Measurements from ENCODE around the gene SKOR1. TPM values are rescaled to one million over a fixed set of nuclear protein-coding genes. Genes with fewer than 3 reads are reported as not detected.

Gene SKOR1
- total and polyA plus RNA-seq, 2 of the 13 experiments (the other 11 are each of a cell fraction or from before 2014, with no cell fraction given) = 0.09 to 0.11 TPM

DNA sequence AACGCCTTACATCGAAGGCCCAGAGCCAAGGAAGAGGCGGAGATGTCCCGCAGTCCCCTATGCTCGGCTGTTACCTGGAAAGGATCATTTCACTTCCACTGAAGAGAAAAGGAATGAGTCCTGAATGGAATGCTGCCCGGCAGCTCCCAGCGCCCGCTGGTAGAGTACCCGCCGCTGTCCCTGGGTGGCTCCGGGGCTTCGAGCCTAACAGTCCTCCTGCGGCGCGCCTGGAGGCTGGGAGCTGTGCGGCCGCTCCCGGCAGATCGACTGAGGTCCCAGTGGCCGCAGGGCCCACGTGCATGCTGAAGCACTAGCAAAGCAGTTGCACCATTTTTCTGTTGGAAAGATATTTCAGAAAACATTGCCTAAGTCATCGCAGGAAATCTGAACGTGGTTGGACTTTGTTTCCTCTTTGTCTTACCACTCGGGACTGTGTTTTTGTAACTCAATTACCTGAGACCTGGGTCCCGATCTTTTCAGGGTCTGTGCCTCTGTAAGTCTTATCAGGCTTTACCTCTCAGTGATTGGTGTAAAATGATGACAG lies 13.6 kb downstream of the SKOR1 start (continued):
- TF ChIP-seq, protein P1, sequence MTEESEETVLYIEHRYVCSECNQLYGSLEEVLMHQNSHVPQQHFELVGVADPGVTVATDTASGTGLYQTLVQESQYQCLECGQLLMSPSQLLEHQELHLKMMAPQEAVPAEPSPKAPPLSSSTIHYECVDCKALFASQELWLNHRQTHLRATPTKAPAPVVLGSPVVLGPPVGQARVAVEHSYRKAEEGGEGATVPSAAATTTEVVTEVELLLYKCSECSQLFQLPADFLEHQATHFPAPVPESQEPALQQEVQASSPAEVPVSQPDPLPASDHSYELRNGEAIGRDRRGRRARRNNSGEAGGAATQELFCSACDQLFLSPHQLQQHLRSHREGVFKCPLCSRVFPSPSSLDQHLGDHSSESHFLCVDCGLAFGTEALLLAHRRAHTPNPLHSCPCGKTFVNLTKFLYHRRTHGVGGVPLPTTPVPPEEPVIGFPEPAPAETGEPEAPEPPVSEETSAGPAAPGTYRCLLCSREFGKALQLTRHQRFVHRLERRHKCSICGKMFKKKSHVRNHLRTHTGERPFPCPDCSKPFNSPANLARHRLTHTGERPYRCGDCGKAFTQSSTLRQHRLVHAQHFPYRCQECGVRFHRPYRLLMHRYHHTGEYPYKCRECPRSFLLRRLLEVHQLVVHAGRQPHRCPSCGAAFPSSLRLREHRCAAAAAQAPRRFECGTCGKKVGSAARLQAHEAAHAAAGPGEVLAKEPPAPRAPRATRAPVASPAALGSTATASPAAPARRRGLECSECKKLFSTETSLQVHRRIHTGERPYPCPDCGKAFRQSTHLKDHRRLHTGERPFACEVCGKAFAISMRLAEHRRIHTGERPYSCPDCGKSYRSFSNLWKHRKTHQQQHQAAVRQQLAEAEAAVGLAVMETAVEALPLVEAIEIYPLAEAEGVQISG (CRISPR knock-in tag; IDR thresholded peaks at IDR 0.05) = peak; percentile 42; the same call in 1 of the 2 replicates
- TF ChIP-seq, protein P2, sequence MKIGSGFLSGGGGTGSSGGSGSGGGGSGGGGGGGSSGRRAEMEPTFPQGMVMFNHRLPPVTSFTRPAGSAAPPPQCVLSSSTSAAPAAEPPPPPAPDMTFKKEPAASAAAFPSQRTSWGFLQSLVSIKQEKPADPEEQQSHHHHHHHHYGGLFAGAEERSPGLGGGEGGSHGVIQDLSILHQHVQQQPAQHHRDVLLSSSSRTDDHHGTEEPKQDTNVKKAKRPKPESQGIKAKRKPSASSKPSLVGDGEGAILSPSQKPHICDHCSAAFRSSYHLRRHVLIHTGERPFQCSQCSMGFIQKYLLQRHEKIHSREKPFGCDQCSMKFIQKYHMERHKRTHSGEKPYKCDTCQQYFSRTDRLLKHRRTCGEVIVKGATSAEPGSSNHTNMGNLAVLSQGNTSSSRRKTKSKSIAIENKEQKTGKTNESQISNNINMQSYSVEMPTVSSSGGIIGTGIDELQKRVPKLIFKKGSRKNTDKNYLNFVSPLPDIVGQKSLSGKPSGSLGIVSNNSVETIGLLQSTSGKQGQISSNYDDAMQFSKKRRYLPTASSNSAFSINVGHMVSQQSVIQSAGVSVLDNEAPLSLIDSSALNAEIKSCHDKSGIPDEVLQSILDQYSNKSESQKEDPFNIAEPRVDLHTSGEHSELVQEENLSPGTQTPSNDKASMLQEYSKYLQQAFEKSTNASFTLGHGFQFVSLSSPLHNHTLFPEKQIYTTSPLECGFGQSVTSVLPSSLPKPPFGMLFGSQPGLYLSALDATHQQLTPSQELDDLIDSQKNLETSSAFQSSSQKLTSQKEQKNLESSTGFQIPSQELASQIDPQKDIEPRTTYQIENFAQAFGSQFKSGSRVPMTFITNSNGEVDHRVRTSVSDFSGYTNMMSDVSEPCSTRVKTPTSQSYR (CRISPR knock-in tag; IDR thresholded peaks at IDR 0.05; ENCODE audit: borderline replicate concordance) = 0 out of 2 replicates have a peak, but pooled peaks have one; percentile 32
- TF ChIP-seq ZMAT3 (CRISPR knock-in tag; conservative IDR thresholded peaks at IDR 0.05) (no peak), ZNF562 (CRISPR knock-in tag; IDR thresholded peaks at IDR 0.05; ENCODE audit: borderline replicate concordance) (0 out of 2 replicates have a peak, but pooled peaks have one; percentile 21), ZNF747 (CRISPR knock-in tag; IDR thresholded peaks at IDR 0.05; ENCODE audit: borderline replicate concordance) (0 out of 2 replicates have a peak, but pooled peaks have one; percentile 47), ZNF746 (CRISPR knock-in tag; IDR thresholded peaks at IDR 0.05) (no peak; the same call in 1 of the 2 replicates), TGIF2 (CRISPR knock-in tag; IDR thresholded peaks at IDR 0.05) (peak; percentile 28; the same call in 1 of the 2 replicates), SUZ12 (IDR thresholded peaks at IDR 0.05; ENCODE audit: low read depth, low read length) (no peak), ZMYM4 (CRISPR knock-in tag; IDR thresholded peaks at IDR 0.05) (0 out of 2 replicates have a peak, but pooled peaks have one; percentile 26), ZNF292 (CRISPR knock-in tag; IDR thresholded peaks at IDR 0.05; ENCODE audit: borderline replicate concordance, low read depth) (peak; percentile 50; the same call in 1 of the 2 replicates)
- TF ChIP-seq, protein P3, sequence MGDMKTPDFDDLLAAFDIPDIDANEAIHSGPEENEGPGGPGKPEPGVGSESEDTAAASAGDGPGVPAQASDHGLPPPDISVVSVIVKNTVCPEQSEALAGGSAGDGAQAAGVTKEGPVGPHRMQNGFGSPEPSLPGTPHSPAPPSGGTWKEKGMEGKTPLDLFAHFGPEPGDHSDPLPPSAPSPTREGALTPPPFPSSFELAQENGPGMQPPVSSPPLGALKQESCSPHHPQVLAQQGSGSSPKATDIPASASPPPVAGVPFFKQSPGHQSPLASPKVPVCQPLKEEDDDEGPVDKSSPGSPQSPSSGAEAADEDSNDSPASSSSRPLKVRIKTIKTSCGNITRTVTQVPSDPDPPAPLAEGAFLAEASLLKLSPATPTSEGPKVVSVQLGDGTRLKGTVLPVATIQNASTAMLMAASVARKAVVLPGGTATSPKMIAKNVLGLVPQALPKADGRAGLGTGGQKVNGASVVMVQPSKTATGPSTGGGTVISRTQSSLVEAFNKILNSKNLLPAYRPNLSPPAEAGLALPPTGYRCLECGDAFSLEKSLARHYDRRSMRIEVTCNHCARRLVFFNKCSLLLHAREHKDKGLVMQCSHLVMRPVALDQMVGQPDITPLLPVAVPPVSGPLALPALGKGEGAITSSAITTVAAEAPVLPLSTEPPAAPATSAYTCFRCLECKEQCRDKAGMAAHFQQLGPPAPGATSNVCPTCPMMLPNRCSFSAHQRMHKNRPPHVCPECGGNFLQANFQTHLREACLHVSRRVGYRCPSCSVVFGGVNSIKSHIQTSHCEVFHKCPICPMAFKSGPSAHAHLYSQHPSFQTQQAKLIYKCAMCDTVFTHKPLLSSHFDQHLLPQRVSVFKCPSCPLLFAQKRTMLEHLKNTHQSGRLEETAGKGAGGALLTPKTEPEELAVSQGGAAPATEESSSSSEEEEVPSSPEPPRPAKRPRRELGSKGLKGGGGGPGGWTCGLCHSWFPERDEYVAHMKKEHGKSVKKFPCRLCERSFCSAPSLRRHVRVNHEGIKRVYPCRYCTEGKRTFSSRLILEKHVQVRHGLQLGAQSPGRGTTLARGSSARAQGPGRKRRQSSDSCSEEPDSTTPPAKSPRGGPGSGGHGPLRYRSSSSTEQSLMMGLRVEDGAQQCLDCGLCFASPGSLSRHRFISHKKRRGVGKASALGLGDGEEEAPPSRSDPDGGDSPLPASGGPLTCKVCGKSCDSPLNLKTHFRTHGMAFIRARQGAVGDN (CRISPR knock-in tag; IDR thresholded peaks at IDR 0.05) = peak; percentile 96
- TF ChIP-seq, protein P4, sequence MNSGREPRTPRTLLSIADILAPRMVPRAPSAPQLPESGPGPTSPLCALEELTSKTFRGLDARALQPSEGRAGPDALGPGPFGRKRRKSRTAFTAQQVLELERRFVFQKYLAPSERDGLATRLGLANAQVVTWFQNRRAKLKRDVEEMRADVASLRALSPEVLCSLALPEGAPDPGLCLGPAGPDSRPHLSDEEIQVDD (CRISPR knock-in tag; IDR thresholded peaks at IDR 0.05; ENCODE audit: borderline replicate concordance) = 0 out of 2 replicates have a peak, but pooled peaks have one; percentile 46
- TF ChIP-seq, protein P5, sequence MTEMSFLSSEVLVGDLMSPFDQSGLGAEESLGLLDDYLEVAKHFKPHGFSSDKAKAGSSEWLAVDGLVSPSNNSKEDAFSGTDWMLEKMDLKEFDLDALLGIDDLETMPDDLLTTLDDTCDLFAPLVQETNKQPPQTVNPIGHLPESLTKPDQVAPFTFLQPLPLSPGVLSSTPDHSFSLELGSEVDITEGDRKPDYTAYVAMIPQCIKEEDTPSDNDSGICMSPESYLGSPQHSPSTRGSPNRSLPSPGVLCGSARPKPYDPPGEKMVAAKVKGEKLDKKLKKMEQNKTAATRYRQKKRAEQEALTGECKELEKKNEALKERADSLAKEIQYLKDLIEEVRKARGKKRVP (CRISPR knock-in tag; IDR thresholded peaks at IDR 0.05) = peak in 1 of 2 experiments; percentile 60; a peak in 1 of 4 replicates
- TF ChIP-seq, protein P6, sequence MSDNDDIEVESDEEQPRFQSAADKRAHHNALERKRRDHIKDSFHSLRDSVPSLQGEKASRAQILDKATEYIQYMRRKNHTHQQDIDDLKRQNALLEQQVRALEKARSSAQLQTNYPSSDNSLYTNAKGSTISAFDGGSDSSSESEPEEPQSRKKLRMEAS (IDR thresholded peaks at IDR 0.05) = peak; percentile 95

Measured in HepG2 (cell line).